Activated CD4-positive, alpha-beta T cell treated with anti-CD3 and anti-CD28 coated beads for 4 hours (primary cell): ENCODE measurements around the gene IRX1.

Experiments
- DNase-seq, 2 donors: peaks; one replicate each; pipeline ENCODE4 v3.0.0-alpha.2; 2020

Gene IRX1

DNA sequence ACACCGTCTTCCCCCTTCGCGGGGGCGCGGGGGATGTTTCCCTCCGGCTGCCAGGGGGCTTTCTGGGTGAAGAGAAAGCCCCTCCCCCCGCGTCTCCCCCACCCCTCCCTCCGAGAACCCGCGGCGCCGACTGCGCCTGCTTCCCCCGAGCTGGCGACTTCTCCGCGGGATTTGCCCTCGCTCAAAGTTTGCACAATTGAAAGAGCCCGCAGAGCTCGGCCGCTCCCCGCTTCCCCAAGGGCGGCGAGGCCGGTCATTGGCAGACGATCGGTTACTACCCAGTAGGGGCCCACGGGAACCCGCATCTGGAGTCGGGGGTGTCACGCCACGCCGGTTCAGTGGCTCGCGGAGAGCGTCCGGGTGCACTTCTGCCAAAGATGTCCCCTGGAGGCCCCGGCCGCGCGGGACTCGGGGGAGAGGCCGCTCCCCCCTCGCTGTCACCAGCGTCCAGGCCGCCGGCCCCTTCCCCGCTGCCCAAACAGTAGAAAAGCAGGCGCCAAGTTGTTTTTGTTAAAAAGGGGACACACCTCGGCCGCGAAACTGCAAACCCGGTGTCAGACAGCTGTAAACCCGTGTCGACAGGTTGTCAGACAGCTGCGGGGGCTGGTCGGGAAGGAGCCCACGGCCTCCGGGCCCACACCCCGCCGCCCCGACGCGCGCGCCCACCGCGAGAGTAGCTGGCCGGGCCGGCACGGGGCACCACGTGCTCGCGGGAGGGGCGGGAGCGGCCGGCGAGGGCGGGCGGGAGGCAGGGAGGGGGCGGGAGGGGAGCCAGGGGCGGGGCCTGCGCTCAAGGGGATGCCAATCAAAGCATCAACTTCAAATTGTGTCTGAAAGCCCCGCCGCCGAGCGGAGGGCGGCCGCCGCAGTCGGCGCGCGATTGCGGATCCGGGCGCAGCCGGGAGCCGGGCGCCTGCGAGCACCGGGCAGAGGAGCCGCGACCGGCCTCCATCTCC, at the start of gene IRX1:
IRX1 (plus strand) TSS at position 827 of the 956 bp plus-strand sequence. CDS start 274 bp downstream, outside the sequence.
- no peak for DNase-seq

DNA sequence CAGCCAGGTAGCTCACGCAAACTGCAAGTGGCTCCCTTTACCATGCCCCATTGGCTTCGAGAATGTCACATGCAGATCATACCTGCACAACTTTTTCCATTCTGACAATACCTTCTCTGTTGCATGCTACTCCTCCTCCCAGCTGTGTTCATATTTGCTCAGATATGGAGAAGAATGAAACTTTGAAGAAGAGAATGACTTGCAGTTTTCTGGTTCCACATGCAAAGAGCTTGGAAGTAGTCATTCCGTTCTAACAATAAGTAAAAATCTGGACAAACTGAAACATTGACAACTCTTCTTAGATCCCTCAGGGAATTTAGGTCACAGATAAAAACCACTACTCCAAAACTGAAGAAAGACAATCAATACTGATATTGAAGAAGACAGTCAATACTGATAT, 49.6 kb upstream of the IRX1 start:
- DNase-seq: no peak

DNA sequence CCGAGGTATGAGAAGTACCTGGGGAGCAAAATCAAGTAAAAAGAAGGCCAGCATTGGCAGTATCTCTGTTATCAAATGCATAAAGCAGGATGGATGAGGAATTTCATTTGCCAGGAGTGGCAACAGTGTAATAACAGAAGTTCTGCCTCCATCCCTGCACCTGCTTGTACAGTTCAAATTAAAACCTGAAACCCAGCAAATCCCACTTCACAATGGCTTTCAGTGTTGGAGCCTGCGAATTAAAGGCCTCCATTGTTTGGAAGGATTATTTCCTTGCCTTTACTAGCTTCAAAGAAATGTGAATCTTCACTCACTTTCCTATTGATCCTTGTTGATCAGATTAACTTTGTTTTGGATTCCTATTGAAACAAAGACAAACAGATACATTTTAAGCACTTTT, 31.5 kb upstream of the IRX1 start:
- no peak for DNase-seq

DNA sequence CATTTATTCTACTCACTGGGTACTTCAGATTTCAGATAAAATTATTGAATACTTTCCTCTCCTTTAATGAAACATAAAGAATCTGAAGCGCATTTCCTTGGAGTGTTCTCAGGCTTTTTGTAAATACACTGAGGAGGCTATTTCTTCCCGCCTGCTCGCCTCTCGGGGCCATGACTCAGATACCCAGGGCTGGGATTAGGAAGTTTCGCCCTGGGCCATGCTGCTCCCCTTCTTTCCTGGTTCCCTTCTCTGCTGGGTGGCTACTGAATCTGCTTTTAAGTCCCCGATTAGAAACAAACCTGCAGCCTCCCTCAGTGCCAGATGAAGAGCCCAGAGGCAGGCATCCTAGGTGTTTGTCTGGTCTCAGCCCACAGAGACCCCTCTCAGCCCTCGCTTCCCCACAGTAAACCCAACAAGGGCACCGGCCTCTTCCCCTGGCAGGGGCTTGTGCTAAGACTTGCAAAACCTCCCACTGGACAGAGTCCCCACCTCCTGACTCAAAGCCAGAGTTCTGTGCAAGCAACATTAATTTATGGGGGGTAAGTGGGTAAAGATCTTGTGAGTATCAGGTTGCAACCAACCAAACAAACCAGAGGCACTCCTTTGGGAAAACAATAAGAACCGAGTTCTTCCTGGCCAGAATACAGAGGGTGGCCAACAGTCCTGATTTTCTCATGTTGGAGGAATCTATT, 30.7 kb upstream of the IRX1 start:
- DNase-seq: no peak

DNA sequence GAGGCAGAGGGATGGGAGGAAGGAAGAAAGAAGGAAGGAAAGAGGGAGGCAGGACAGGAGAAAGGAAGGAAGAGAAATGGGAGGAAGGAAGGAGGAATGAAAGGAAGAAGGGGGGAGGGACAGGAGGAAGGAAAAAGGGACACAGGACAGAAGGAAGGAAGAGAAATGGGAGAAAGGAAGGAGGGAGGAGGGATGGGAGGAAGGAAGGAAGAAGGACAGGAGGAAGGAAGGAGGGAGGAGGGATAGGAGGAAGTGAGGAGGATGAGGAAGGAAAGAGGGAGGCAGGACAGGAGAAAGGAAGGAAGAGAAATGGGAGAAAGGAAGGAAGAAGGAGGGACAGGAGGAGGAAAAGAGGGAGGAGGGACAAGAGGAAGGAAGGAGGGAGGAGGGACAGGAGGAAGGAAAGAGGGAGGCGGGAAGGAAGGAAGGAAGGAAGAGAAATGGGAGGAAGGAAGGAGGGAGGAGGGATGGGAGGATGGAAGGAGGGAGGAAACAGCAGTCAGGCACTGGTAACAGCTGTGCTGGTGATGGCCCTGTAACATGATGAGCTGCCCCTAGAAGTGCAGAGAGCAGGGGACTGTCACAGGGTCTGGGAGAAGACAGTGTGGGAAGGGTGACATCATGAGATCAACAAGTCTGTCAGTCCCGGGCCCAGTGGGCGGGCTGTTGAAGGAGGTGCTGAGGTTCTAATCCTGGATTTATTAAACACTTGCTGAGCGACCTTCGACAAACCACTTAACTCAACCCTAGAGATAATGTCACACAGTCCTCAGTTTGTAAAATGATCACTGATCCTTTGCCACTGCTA, 10.7 kb upstream of the IRX1 start:
- DNase-seq: no peak

DNA sequence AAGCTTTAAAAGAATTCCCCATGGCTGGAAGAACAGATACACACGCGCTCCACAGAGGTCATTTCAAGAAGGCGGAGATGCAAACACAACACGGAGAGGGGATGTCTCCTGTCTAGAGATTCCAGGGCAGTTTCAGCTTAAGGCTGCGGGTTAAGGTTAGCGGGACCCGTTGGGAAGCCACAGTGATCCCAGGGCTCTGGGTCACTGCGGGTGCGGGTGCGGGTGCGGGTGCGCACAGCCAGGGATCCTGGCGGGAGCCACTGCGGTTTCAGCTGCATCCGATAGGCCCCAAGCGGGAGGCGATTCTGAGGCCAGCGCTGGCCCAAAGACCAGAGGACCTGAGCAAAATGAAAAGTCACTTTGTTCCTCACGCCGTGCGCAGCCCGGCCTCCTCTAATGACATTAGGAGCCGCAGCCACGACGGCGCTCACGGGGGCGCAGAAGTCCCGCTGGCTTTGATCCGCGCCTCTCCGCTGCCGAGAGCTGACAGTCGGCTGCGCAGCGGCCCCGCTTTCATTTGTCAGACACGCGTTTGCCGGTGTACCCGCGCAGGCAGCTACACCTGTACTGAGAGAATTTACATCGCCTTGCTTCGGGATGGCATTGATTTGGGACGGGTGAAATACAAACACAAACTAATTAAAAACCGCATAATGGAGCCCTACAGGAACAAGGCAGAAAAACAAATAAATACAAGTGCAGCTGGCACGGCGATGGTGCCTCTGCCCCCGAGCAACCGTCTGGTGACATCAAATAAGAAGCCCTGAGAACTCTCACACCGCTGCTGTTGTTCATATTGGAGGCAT, 5.3 kb upstream of the IRX1 start:
- DNase-seq: no peak

DNA sequence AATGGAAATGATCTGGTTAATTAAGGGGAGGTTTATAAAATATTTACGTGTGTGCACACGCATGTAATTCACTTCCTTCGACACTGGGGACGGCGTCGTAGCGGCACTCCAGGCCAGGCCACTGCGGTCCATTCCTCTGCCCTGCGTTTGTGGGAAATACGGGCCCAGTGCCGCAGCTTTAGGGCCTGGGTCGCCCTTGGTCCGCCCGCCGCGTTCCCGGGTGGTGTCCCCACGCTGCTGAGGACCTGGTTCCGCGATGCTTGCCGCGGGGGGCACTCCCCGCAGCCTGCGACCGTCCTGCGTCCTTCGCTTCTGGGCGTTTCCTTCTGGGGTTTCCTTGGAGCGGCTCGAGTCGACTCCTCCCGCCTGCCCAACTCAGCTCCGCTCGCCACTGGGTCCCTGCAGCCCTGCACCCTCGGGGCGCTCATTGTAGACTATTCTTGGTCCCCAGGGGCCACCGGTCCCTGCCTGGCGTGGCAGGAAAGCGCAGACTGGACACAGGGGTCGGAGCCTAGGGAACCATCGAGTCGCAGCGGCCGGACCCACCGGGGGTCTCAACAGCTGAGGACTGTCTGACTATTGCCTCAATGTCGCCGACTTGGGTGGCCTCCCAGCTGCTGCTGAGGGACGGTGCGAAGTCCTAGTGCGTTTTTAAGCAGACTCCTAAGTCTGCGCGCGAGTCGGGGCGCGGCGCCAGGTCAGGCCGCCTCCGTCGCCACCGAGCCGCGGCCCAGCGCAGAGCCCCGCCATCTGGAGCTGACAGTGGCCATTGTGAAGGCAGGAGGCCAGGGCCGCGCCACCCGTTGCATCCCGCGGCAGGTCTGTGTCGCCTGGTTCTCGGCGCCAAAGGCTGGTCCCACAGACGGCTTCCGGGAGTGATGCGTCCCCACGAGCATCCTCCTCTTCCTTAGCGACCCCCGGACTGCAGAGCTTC, 4.4 kb upstream of the IRX1 start:
- DNase-seq: no peak

DNA sequence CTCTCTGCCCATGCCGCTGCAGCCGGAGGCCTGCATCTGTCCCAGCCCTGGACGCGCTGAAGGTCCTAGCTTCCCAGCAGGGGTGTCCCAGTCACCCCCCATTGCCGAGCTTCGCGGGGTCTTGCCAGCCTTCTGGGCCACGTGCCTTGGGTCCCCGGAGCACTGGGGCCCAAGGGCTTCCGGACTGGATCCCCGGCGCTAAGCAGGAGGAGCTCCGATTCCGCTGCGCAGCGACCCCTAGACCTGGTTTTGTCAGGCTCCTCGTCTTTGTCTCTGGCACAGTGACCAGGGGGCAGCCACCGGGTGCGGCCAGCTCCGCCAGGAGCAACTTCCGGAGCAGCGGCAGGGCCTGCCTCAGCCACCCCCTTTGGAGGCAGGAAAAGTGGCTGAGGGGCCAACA, 3.3 kb upstream of the IRX1 start:
- DNase-seq: no peak

DNA sequence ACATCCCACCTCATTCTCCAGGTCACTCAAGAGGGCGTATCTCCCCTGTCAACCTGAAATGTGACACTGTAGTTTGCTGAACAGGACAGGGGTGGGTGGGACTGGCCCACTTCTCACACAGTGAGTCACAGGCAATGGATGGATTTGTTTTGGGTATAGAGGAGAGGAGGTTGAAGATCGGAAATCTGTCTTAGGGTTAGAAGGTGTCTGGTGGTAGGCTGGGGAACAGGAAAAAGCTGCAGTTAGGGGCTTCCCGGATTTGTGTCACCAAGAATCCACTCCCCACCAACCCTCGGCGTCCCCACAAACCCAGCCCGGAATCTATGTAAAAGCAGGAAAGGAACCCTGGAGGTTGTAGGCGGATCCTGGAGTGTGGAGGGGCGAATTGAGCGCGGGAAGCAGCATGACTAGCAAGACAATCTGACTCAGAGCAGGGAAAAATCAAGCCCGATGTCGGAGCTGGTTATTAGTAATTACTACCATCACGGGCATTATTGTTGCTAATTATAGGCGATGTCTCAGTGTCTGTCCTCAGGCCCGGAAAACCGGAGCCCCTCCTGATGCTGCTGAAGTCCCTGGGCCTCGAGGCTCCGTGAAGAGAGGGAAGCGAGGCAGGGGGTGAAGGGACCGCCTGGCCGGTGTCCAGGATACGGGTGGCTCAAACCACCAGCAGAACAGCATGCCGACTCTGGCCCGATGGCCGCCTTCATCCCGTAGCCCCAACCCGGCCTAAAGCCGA, 1.7 kb upstream of the IRX1 start:
- DNase-seq: no peak

DNA sequence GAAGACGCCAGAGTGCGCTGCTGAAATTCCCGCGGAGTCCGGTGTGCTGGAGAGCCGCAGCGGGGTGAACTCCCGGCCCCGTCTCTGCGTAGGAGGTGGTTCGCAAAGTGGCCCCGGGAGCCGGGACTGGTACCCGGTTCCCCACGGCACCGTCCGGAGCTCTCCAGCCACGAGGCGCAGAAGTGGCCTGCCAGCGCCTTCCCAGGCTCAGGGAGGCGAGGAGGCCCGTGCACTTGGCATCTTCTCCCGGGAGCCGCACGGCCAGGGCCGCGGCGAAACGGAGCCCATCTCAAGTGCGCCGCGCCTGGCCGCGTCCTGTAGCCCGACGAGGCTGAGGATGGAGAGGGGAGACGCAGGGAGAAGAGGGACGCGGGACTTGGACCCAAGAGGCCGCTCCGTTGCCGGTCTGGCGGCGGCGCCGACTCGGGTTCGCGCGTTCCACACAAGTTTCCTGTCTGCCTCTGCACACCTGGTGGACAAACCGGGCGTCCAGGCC, 1.1 kb upstream of the IRX1 start:
- no peak for DNase-seq

DNA sequence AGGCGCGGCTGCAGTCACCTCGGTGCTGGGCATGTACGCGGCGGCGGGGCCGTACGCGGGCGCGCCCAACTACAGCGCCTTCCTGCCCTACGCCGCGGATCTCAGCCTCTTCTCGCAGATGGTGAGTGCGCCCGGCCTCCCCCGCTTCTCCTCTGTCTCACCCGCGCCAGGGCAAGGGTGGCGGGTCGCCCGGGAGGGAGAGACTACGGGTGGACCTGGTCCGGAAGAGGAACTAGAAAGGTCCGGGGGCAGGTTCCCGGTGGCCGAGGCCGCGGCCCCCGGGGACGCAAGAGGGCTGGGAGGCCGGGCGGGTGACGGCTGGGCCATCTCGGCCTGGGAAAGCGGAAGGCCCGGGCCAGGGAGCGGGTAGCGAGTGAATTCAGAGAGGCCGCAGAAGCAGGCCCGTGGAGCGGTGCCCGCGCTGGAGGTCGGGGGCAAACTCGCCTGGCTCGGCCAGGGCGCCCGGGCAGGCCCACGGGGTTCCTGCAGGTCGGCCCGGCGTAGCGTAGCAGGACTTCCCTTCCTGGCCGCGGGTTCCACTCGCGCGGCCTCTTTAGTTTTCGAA, 711 bp downstream of the IRX1 start:
- no peak for DNase-seq

DNA sequence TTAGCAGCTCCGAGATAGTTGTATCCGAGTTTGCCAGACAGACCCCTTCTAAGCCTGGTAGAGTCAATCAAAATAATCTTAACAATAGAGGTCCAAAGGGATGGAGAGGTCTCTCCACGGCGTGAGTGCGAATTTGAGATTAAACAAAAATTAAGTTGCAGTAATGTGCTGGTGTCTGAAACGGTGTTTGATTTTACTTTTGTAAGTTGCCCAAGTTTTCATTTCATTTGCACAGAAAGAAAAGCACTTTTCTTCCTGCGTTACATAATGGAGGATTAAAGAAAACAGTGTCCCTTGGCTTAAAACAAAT, 1.2 kb downstream of the IRX1 start:
- DNase-seq: no peak

DNA sequence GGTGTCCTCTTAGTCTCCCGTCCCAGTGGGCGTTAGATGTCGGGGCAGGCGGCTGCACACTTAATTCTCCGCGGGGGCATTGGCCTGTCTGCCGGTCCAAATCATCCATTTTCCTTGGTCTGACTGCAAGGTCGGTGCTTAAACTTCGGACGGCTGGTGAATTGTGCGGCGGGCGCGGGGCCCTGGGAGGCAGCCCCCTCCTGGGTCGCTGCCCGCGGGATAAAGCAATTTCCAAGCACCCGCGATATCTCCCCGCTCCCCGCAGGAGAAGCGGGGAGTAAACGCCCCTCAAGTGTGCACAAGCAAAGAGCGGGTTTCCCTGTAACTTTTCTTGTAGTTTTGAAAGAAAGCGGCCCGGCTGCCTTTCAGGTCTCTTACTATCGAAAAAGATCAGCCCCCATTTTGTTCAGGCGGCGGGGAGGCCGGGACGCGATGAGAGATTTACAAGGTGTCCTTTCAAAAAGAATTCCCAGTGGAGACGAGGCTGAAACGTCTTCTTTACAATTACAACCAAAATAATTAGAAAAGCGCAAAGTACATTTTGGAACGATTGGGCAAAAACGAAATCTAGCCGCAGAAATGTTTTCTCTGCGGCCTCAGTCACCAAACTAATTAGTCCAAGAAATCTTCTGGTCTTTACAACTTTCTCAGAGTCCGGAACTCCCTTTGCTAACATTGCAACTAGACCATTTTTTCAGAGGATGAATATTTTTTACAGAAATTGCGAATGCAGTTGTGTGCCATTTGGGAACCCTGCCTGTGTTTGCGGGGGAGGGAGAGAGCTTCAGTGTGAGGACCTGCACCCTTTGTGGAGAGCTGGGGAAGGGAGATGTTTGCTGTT, 1.8 kb downstream of the IRX1 start:
- DNase-seq: no peak

DNA sequence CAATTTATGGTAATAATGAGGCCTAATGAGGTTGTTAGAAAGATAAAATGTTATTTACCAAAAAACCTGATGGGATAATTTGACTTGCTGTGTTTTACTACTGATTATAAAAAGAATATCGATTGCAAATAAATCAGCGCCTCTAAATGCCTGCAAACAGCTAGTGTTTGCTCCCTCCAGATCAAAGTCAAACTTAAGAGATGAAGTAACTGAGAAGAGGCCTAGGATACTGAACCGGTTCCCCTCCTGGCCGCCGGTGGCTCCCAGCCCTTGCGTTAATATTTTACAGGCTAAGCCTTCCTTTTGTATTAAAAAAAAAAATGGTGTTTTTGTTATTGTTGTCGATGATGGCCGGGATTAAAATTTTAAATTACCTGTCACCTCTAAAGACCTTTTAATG, 2.6 kb downstream of the IRX1 start:
- DNase-seq: no peak

DNA sequence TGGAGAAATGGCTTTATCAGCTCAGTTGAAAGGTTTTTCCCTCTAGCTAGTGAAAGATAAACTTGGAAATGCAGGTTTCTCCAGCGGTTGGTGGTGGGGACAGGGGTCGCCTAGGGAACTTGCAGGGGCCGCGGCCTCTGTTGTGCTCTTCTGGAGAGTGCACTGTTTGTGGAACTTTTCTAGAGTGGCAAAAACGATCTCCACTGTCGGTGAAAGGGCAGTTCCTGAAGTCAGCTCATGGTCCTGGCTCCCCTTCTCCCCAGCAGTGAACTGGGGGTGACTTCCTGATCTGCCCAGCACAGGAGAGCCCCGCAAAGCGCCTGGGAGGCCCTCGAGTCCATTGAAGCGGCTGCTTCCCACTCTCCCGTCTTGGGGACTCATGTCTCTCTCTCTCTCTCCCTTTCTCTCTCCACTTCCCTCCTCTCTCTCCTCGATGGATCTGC, 3.2 kb downstream of the IRX1 start:
- no peak for DNase-seq

DNA sequence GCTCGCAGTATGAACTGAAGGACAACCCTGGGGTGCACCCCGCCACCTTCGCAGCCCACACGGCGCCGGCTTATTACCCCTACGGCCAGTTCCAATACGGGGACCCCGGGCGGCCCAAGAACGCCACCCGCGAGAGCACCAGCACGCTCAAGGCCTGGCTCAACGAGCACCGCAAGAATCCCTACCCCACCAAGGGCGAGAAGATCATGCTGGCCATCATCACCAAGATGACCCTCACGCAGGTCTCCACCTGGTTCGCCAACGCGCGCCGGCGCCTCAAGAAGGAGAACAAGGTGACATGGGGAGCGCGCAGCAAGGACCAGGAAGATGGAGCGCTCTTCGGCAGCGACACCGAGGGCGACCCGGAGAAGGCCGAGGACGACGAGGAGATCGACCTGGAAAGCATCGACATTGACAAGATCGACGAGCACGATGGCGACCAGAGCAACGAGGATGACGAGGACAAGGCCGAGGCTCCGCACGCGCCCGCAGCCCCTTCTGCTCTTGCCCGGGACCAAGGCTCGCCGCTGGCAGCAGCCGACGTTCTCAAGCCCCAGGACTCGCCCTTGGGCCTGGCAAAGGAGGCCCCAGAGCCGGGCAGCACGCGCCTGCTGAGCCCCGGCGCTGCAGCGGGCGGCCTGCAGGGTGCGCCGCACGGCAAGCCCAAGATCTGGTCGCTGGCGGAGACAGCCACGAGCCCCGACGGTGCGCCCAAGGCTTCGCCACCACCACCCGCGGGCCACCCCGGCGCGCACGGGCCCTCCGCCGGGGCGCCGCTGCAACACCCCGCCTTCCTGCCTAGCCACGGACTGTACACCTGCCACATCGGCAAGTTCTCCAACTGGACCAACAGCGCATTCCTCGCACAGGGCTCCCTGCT, 3.8 kb downstream of the IRX1 start:
- DNase-seq: no peak

DNA sequence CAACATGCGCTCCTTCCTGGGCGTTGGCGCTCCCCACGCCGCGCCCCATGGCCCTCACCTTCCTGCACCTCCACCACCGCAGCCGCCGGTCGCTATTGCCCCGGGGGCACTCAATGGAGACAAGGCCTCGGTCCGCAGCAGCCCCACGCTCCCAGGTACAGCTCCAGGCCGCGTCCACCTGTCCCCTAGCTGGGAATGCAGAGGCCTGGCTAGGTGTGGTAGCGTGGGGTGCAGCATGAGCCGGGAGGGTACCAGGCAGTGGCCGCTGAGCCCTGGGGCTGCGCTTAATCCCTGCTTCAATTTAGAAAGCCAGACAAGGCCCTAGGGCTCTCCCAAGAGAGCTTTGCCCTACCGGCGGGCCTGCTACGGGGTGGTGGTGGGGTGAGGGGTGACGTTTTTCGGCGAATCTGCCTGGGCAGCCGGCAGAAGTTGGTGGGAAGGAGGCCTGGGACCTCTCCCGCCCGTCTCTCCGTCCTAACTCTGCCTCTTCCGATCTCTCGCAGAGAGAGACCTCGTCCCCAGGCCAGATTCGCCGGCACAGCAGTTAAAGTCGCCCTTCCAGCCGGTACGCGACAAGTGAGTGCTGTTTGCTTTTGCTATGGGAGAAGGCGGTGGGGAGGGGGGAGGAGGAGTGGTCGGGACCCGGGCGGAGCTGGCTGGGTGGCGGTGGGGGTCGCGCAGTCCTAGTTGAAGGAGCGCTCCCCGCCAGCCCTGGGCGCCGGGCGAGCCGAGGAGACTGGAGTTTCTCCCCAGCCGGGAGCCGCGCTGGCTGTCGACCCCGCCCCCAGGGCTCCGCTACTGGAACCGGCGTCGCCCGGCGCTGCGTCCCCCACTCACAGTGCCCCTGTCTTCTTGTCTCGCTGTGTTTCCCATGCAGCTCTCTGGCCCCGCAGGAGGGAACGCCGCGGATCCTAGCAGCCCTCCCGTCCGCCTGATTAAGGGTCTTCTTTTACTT, 4.8 kb downstream of the IRX1 start:
- no peak for DNase-seq
